ENCODE results near the gene ETFRF1.

DNA sequence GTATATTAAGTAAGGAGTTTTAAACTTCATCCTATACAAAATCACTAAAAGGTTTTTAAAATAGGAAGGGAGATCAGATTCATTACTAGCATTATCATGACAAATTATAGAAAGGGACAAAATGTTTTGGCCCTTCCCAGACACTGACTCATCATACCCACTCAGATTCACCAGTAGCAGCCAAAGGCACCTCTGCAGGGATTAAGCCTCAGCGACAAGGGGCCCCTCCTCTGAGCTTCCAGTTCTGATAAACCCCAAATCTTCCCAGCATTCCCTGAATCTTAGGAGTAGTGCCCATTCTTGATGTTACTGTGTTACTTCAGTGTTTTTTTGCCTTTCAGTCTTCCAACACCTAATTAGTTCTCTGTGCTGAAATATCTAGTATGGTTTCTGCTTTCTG, 41.2 kb downstream of the ETFRF1 start:
- TF ChIP-seq, protein P1, sequence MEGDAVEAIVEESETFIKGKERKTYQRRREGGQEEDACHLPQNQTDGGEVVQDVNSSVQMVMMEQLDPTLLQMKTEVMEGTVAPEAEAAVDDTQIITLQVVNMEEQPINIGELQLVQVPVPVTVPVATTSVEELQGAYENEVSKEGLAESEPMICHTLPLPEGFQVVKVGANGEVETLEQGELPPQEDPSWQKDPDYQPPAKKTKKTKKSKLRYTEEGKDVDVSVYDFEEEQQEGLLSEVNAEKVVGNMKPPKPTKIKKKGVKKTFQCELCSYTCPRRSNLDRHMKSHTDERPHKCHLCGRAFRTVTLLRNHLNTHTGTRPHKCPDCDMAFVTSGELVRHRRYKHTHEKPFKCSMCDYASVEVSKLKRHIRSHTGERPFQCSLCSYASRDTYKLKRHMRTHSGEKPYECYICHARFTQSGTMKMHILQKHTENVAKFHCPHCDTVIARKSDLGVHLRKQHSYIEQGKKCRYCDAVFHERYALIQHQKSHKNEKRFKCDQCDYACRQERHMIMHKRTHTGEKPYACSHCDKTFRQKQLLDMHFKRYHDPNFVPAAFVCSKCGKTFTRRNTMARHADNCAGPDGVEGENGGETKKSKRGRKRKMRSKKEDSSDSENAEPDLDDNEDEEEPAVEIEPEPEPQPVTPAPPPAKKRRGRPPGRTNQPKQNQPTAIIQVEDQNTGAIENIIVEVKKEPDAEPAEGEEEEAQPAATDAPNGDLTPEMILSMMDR (IDR thresholded peaks at IDR 0.05), result no peak
- TF ChIP-seq POLR2AphosphoS5 (IDR thresholded peaks at IDR 0.05), result no peak
